ENCODE data around the gene RABEP2.

GRCh38 chr16:28901862-28902261 lies 23.2 kb downstream of the RABEP2 start:
- no peak for TF ChIP-seq EZH2phosphoT487 (IDR thresholded peaks at IDR 0.05; ENCODE audit: borderline replicate concordance, low read length)
- TF ChIP-seq, protein P1, sequence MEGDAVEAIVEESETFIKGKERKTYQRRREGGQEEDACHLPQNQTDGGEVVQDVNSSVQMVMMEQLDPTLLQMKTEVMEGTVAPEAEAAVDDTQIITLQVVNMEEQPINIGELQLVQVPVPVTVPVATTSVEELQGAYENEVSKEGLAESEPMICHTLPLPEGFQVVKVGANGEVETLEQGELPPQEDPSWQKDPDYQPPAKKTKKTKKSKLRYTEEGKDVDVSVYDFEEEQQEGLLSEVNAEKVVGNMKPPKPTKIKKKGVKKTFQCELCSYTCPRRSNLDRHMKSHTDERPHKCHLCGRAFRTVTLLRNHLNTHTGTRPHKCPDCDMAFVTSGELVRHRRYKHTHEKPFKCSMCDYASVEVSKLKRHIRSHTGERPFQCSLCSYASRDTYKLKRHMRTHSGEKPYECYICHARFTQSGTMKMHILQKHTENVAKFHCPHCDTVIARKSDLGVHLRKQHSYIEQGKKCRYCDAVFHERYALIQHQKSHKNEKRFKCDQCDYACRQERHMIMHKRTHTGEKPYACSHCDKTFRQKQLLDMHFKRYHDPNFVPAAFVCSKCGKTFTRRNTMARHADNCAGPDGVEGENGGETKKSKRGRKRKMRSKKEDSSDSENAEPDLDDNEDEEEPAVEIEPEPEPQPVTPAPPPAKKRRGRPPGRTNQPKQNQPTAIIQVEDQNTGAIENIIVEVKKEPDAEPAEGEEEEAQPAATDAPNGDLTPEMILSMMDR (conservative IDR thresholded peaks at IDR 0.05; ENCODE audit: low read depth, low read length) = no peak
- TF ChIP-seq EZH2 (IDR thresholded peaks at IDR 0.05; ENCODE audit: low read length, unreplicated experiment) = no peak

Measured in PC-3 (cell line).